NCI-H1048 (cell line): ENCODE measurements around the gene NGEF.
A peak's percentile ranks its signal among the peaks of the same experiment; 100 is the strongest.
"Not testable (repeated sequence)": the region's sequence is repeated elsewhere in the genome, so short reads cannot be mapped to it uniquely, and the experiment has no call there.

ENCODE experiments used
- DNase-seq: peaks from one replicate; lab custom pipeline; 2025; lab: John Stamatoyannopoulos, UW

Gene NGEF

GRCh38 chr2:233013027-233013461 lies at the start of gene NGEF:
TSS of gene NGEF (minus strand) at chr2:233013256. CDS start at chr2:232974890, 38,366 bp downstream.
- no peak for DNase-seq

GRCh38 chr2:233062451-233062850 lies 49.4 kb upstream of the NGEF start:
- DNase-seq = no peak

- no peak for DNase-seq
Measured at GRCh38 chr2:233061591-233062450, 48.8 kb upstream of the NGEF start.

- no peak for DNase-seq
Measured at GRCh38 chr2:233060980-233061590, 48.0 kb upstream of the NGEF start.

GRCh38 chr2:233060501-233060979 lies 47.5 kb upstream of the NGEF start:
- DNase-seq = no peak

- DNase-seq = no peak
Measured at GRCh38 chr2:233059797-233060500, 46.9 kb upstream of the NGEF start, which contains the start of gene INPP5D. TSS of gene INPP5D (plus strand) at chr2:233060342. CDS start at chr2:233060479, 137 bp downstream.

GRCh38 chr2:233059547-233059796 lies 46.4 kb upstream of the NGEF start:
- no peak for DNase-seq

GRCh38 chr2:233058717-233059546 lies 45.9 kb upstream of the NGEF start:
- DNase-seq = no peak

- no peak for DNase-seq
Measured at GRCh38 chr2:233056961-233057605, 44.0 kb upstream of the NGEF start.

- DNase-seq = no peak
Measured at GRCh38 chr2:233055362-233055761, 42.3 kb upstream of the NGEF start.

- peak; percentile 7 for DNase-seq
Measured at GRCh38 chr2:233053928-233054784, 41.1 kb upstream of the NGEF start.

GRCh38 chr2:233052517-233052916 lies 39.5 kb upstream of the NGEF start:
- DNase-seq = not testable (repeated sequence)

- no peak for DNase-seq
Measured at GRCh38 chr2:233051241-233052149, 38.4 kb upstream of the NGEF start.

- DNase-seq = no peak
Measured at GRCh38 chr2:233049194-233049761, 36.2 kb upstream of the NGEF start.

GRCh38 chr2:233048569-233049193 lies 35.6 kb upstream of the NGEF start:
- no peak for DNase-seq

- DNase-seq = no peak
Measured at GRCh38 chr2:233047667-233048066, 34.6 kb upstream of the NGEF start.

- DNase-seq = no peak
Measured at GRCh38 chr2:233047206-233047605, 34.1 kb upstream of the NGEF start.

GRCh38 chr2:233044974-233045605 lies 32.0 kb upstream of the NGEF start:
- DNase-seq = no peak
